Peyer's patch (tissue), 4 donors: ENCODE measurements around the gene RNF126.

Experiments
- POLR2A ChIP-seq, 2 donors: fragments of 450-650 bp; IDR thresholded peaks; one replicate each; pipeline ENCODE4 v1.5.1; 2017; ENCODE audit warnings: antibody characterized with exemption in 2 of 2, mild to moderate bottlenecking in 2 of 2, moderate library complexity in 2 of 2
- TF ChIP-seq, protein P1 (sequence below), 6 experiments: fragments of 450-650 bp in 4 of 6; fragments of 200-600 bp in 2 of 6; sonication (generic) in 1 of 6; IDR thresholded peaks; one replicate each; pipeline ENCODE4 v1.5.1; 2017 to 2019; ENCODE audit warnings: antibody characterized with exemption in 6 of 6, mild to moderate bottlenecking in 3 of 6, moderate library complexity in 1 of 6

DNA sequence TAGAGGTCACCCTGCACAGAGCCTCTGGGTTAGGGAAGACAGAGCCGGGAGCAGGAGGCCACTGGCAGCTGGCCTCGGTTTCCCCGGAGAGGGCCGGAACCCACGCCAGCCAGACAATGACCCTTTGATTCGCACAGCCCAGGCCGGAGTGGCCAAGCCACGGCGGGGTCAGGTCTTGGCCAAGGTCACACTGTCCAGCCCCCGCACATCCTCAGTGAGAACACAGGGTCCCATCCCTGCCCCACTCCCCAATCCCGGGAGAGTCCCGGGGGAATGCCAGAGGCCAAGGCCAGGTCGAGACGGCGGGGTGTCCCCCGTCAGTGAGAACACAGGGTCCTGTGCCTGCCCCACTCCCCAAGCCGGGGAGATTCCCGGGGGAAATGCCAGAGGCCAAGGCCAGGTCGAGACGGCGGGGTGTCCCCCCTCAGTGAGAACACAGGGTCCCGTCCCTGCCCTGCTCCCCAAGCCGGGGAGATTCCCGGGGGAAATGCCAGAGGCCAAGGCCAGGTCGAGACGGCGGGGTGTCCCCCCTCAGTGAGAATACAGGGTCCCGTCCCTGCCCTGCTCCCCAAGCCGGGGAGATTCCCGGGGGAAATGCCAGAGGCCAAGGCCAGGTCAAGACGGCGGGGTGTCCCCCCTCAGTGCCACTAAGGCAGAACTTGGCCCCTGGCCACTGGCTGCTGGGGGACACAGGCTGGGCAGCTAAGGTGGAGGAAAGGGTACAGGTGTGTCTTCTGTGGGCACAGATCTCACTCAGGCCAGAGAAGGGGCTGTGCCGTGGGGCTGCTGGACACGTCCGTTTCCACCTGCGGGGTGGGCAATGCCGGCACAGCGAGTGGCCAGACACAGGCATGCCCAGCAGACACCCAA lies 11.5 kb upstream of the RNF126 start:
- TF ChIP-seq, protein P1, sequence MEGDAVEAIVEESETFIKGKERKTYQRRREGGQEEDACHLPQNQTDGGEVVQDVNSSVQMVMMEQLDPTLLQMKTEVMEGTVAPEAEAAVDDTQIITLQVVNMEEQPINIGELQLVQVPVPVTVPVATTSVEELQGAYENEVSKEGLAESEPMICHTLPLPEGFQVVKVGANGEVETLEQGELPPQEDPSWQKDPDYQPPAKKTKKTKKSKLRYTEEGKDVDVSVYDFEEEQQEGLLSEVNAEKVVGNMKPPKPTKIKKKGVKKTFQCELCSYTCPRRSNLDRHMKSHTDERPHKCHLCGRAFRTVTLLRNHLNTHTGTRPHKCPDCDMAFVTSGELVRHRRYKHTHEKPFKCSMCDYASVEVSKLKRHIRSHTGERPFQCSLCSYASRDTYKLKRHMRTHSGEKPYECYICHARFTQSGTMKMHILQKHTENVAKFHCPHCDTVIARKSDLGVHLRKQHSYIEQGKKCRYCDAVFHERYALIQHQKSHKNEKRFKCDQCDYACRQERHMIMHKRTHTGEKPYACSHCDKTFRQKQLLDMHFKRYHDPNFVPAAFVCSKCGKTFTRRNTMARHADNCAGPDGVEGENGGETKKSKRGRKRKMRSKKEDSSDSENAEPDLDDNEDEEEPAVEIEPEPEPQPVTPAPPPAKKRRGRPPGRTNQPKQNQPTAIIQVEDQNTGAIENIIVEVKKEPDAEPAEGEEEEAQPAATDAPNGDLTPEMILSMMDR (IDR thresholded peaks at IDR 0.05), result no peak
- TF ChIP-seq POLR2A (IDR thresholded peaks at IDR 0.05), result no peak
